Vagina (tissue), 2 donors: ENCODE measurements around the gene SLC25A17. TPM values are rescaled to one million over a fixed set of nuclear protein-coding genes. Genes with fewer than 3 reads are reported as not detected.

ENCODE experiments used
- DNase-seq, 2 donors: peaks; one replicate each; pipeline ENCODE4 v3.0.0-alpha.2; 2017; ENCODE audit errors: extremely low spot score in 2 of 2
- H3K27ac ChIP-seq: fragments of 200-600 bp; sonication (generic); one replicate; pipeline ENCODE4 v1.5.1; 2019
- H3K27me3 ChIP-seq: fragments of 200-600 bp; sonication (generic); one replicate; pipeline ENCODE4 v1.5.1; 2019
- H3K36me3 ChIP-seq, 2 donors: fragments of 200-600 bp; sonication (generic); one replicate each; pipeline ENCODE4 v1.5.1; 2017 to 2019
- H3K4me1 ChIP-seq: fragments of 200-600 bp; sonication (generic); one replicate; pipeline ENCODE4 v1.5.1; 2019
- H3K4me3 ChIP-seq, 2 donors: fragments of 200-600 bp; sonication (generic); 1 replicate in 1 of 2; 2 replicates in 1 of 2; pipeline ENCODE4 v1.5.1; 2016 to 2019
- H3K9me3 ChIP-seq: fragments of 200-600 bp; sonication (generic); one replicate; pipeline ENCODE4 v1.5.1; 2019
- POLR2A ChIP-seq, 2 donors: fragments of 450-650 bp; IDR thresholded peaks; one replicate each; pipeline ENCODE4 v1.6.1; 2017; ENCODE audit warnings: antibody characterized with exemption in 2 of 2, mild to moderate bottlenecking in 2 of 2, moderate library complexity in 2 of 2
- POLR2AphosphoS5 ChIP-seq, 2 donors: sonication (generic); formaldehyde crosslinking; IDR thresholded peaks; one replicate each; pipeline ENCODE4 v1.9.0; 2017; ENCODE audit warnings: antibody characterized with exemption in 2 of 2, mild to moderate bottlenecking in 2 of 2, low read depth in 1 of 2; ENCODE audit not compliant: insufficient read depth in 1 of 2
- intact Hi-C: fragments of 100-400 bp; cut with DNase I; formaldehyde crosslinking; loops from one replicate; pipeline ENCODE4 v1.15.1; 2023
- total RNA-seq: library from RNA; depleted of rRNA; stranded (reverse); fragments of >200 nt; gene quantifications from one replicate; pipeline ENCODE4 v1.2.3, GENCODE V29; 2016
- TF ChIP-seq, protein P1 (sequence below), 3 experiments: fragments of 450-650 bp in 2 of 3; fragments of 200-600 bp in 1 of 3; sonication (generic) in 1 of 3; IDR thresholded peaks; one replicate each; pipeline ENCODE4 v1.5.1; 2017 to 2019; ENCODE audit warnings: antibody characterized with exemption in 3 of 3, mild to moderate bottlenecking in 2 of 3, moderate library complexity in 2 of 3

Gene SLC25A17
- total RNA-seq, 1 donor from 2014 or later, result 18.4 TPM

DNA sequence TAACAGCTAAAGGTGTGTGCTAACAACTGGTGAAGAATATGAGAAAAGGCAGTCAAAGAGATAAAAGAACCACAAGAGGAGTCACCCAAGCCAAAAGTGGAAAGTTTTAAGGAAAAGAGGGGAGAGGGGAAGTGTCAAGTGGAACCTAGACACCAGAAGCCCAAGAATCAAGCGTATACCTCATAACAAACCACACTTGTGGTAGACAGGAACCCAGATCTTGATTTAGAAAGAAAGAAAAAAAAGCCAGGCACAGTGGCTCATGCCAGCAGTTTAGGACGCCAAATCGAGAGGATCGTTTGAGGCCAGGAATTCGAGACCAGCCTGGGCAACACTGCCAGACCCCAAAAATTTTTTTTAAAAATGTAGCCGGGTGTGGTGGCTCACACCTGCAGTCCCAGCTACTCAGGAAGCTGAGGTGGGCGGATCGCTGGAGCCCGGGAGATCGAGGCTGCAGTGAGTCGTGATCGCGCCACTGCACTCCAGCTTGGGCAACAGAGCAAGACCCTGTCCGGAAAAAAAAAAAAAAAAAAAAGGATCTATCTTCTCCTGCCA lies 877 bp downstream of the SLC25A17 start:
- Histone ChIP-seq H3K27ac (peak overlapping the region; percentile 79), H3K4me1 (peaks cover 23% of the 10 kb centered on the region), H3K4me3 (peak overlapping the region; percentile 94 to 97), H3K36me3 (peaks cover 0 to 3% of the 10 kb centered on the region in 2 donors), H3K27me3 (no peaks in the 10 kb centered on the region), H3K9me3 (no peaks in the 10 kb centered on the region)
- TF ChIP-seq, protein P1, sequence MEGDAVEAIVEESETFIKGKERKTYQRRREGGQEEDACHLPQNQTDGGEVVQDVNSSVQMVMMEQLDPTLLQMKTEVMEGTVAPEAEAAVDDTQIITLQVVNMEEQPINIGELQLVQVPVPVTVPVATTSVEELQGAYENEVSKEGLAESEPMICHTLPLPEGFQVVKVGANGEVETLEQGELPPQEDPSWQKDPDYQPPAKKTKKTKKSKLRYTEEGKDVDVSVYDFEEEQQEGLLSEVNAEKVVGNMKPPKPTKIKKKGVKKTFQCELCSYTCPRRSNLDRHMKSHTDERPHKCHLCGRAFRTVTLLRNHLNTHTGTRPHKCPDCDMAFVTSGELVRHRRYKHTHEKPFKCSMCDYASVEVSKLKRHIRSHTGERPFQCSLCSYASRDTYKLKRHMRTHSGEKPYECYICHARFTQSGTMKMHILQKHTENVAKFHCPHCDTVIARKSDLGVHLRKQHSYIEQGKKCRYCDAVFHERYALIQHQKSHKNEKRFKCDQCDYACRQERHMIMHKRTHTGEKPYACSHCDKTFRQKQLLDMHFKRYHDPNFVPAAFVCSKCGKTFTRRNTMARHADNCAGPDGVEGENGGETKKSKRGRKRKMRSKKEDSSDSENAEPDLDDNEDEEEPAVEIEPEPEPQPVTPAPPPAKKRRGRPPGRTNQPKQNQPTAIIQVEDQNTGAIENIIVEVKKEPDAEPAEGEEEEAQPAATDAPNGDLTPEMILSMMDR (IDR thresholded peaks at IDR 0.05), result no peak
- no peak for TF ChIP-seq POLR2A (IDR thresholded peaks at IDR 0.05)
- no peak for TF ChIP-seq POLR2AphosphoS5 (IDR thresholded peaks at IDR 0.05; ENCODE audit: insufficient read depth in 1 of 2, low read depth in 1 of 2)
- DNase-seq, result no peak
- intact Hi-C loops, result no loop called here

DNA sequence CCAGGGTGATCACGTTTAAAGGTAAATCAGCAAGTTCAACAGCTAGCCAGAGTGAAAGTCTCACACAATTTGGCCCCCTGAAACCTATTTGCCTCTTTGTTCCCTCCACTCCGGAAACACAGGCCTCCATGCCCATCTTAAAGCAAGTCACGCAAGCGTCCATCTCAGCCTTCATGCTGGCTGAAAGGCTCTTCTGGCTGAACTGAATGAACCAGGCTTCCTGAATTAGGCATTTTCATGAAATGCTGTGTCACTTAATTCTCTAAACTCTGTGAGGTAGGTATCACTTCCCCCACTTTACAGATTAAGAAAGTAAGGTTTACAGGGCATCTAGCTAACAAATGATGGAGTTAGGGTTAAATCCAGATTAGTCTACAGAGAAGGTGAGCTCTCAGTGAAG lies 1.4 kb downstream of the SLC25A17 start:
- H3K4me3 ChIP-seq, result no peak overlapping the region
- peaks cover 23% of the 10 kb centered on the region for H3K4me1 ChIP-seq
- no peaks in the 10 kb centered on the region for H3K27me3 ChIP-seq
- peaks cover 0 to 3% of the 10 kb centered on the region in 2 donors for H3K36me3 ChIP-seq
- TF ChIP-seq, protein P1 (IDR thresholded peaks at IDR 0.05), result no peak
- TF ChIP-seq POLR2A (IDR thresholded peaks at IDR 0.05), result no peak
- no peak for TF ChIP-seq POLR2AphosphoS5 (IDR thresholded peaks at IDR 0.05; ENCODE audit: insufficient read depth in 1 of 2, low read depth in 1 of 2)
- intact Hi-C loops, result no loop called here
- H3K27ac ChIP-seq, result no peak overlapping the region
- no peaks in the 10 kb centered on the region for H3K9me3 ChIP-seq
- DNase-seq, result no peak

DNA sequence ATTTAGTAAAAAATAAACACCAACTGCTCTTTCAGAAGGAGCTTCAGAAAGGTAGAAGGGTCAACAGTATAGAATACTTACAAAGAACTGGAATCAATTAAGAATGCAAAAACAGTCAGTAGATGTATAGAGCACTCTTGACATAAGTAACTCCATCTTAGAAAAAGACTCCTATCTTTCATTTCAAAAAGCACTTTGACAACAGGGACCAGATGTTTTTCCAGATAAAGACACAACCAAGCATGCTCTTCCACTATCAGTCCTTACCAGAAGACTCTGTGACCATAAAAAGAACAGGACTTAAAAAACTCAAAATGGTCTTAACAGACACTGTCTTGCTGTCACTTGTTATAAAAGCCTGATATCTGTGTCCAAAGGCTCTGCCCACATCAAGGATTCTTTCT lies 5.2 kb downstream of the SLC25A17 start:
- TF ChIP-seq POLR2AphosphoS5 (IDR thresholded peaks at IDR 0.05; ENCODE audit: insufficient read depth in 1 of 2, low read depth in 1 of 2), result no peak
- TF ChIP-seq, protein P1 (IDR thresholded peaks at IDR 0.05), result no peak
- no peak for TF ChIP-seq POLR2A (IDR thresholded peaks at IDR 0.05)
- no peak overlapping the region for H3K4me3 ChIP-seq
- peaks cover 14% of the 10 kb centered on the region for H3K4me1 ChIP-seq
- intact Hi-C loops, result no loop called here
- no peaks in the 10 kb centered on the region for H3K9me3 ChIP-seq
- H3K27me3 ChIP-seq, result no peaks in the 10 kb centered on the region
- peaks cover 0 to 3% of the 10 kb centered on the region in 2 donors for H3K36me3 ChIP-seq
- DNase-seq, result no peak
- no peak overlapping the region for H3K27ac ChIP-seq

DNA sequence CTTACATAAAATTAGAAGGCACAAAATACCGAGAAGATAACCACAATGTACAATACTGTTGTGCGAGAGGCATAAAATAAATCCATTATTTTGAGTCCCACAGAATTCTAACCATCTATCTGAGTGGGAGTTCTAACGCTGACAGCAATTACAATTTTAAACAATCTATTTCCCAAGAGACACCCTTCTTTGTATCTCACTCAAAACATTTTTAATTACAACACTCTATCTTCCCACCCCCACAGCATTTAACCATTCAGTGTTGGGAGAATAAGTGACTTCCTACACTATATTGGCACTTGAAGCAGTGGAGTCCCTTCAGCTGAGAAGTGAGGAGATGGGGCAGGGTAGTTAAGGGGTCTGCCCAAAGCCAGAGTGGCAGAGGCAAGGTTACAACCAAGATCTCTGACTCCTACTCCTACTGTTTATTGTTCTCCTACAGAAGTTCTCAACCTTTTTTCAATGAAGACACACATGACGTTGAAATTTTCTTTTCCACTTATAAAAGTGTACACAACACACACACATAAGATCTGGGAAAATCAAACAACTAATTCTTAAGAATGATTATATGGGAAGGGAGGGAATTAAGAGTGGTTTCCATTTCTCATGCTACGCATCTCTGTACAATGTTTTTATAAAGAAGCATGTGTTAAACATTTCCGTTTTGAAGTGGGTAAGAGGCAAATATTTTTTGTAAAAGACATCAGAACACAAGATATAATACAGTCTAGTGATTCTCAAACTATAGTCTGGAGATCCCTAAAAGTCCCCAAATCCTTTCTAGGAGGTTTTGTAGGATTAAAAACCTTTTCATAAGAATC lies 10.9 kb downstream of the SLC25A17 start:
- Histone ChIP-seq H3K9me3 (no peaks in the 10 kb centered on the region), H3K27ac (no peak overlapping the region), H3K4me1 (no peaks in the 10 kb centered on the region), H3K4me3 (no peak overlapping the region), H3K36me3 (no peaks in the 10 kb centered on the region), H3K27me3 (no peaks in the 10 kb centered on the region)
- DNase-seq, result no peak
- TF ChIP-seq, protein P1 (IDR thresholded peaks at IDR 0.05), result no peak
- TF ChIP-seq POLR2A (IDR thresholded peaks at IDR 0.05) (no peak), POLR2AphosphoS5 (IDR thresholded peaks at IDR 0.05; ENCODE audit: insufficient read depth in 1 of 2, low read depth in 1 of 2) (no peak)
- intact Hi-C loops, result no loop called here

DNA sequence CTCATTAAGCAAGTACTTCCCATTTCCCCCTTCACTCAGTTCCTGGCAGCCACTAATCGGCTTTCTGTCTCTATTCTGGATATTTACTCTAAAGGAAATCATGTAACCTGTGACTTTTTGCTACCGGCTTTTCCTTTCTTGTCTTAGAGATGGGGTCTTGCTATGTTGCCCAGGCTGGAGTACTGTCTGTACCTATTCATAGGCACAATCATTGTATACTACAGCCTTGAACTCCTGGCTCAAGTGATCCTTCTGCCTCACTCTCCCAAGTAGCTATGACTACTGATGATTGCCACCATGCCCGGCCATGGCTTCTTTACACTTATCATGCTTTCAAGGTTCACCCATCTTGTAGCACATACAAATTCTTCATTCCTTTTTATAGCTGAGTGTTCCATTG lies 12.4 kb downstream of the SLC25A17 start:
- Histone ChIP-seq H3K27ac (no peak overlapping the region), H3K4me1 (no peaks in the 10 kb centered on the region), H3K36me3 (no peaks in the 10 kb centered on the region), H3K9me3 (no peaks in the 10 kb centered on the region), H3K27me3 (no peaks in the 10 kb centered on the region), H3K4me3 (no peak overlapping the region)
- intact Hi-C loops, result no loop called here
- no peak for DNase-seq
- TF ChIP-seq POLR2AphosphoS5 (IDR thresholded peaks at IDR 0.05; ENCODE audit: insufficient read depth in 1 of 2, low read depth in 1 of 2) (no peak), POLR2A (IDR thresholded peaks at IDR 0.05) (no peak)
- TF ChIP-seq, protein P1 (IDR thresholded peaks at IDR 0.05), result no peak
